HL-60/S4 treated with phorbol 12-myristate 13-acetate at 8.2 ng/mL for 4 days and 3 days (cell line): ENCODE data around the gene DYNLT2.
"Not testable (repeated sequence)": the region's sequence is repeated elsewhere in the genome, so short reads cannot be mapped to it uniquely, and the experiment has no call there.

Experiments
- in situ Hi-C: fragments of 300-500 bp; cut with MboI; formaldehyde crosslinking; loops from 2 replicates; pipeline ENCODE4 v1.15.0; 2022; ENCODE audit warnings: low sequenced_read_pairs

Gene DYNLT2

DNA sequence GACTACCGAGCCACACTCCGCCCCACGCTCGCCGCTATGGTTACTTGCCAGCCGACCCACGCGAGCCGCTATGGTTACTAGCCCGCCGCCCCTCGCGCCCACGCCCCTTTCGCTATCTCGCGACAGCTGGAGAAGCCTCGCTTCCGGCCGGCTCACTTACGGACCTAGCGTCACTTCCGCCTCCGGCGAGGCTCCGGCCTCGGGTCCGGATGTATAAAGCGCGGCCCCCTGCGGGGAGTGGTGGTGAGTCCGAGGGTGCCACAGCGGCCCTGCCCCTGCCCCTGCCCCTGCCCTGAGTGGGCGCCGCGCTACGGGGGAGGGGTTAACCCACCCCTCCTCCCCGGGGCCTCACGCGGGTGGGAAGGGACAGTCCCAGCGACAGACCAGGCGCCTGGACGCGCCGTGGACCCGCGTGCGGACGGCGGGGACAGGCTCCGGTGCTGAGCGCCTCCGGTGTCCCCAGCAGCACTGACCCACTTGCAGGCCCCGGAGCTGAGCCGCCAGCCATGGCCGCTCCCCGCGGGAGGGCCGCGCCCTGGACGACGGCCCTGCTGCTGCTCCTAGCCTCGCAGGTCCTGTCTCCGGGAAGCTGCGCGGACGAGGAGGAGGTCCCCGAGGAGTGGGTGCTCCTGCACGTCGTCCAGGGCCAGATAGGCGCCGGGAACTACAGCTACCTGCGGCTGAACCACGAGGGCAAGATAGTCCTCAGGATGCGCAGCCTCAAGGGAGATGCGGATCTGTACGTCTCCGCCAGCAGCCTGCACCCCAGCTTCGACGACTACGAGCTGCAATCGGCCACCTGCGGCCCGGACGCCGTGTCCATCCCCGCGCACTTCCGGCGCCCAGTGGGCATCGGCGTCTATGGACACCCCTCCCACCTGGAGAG lies 49.2 kb downstream of the DYNLT2 start, which contains the start of the genes C6orf120 and WDR27:
C6orf120 (plus strand) TSS at position 173 of the 886 bp plus-strand sequence; CDS start at position 507, 334 bp downstream.
WDR27 (minus strand) TSS at position 76 of the 886 bp plus-strand sequence. CDS start 13,024 bp downstream, outside the sequence.
- in situ Hi-C loops: no loop called here

DNA sequence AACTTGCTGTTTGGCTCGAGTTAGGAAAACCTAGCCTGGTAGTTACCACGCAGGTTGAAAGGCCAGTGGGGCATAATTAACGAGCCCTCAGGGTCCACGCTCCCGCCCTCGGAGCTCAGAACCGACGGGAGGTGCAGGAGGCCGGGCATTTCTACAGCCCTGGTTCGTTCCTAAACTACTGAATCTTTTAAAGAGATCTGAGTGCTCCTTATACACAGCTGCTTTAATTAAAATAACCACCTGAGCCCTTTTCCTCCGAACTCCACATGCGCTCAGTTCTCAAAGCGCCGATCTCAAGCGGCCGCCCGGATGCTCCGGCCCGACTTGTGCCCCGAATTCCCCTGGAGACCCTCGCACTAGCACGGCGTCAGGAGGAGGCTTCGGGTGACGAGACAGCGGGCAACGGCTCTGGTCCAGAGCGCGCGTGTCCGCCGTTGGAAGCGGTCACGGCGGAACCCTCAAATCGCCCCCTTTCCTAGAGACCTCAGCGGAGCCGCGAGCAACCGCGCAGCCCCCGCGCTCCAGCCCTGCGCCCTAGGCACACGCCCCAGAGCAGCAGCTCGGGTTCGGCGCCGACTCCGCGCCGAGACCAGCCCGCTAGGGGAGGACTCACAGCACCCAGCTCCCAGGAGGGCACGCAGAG lies 49.9 kb downstream of the DYNLT2 start:
- in situ Hi-C loops: no loop called here

DNA sequence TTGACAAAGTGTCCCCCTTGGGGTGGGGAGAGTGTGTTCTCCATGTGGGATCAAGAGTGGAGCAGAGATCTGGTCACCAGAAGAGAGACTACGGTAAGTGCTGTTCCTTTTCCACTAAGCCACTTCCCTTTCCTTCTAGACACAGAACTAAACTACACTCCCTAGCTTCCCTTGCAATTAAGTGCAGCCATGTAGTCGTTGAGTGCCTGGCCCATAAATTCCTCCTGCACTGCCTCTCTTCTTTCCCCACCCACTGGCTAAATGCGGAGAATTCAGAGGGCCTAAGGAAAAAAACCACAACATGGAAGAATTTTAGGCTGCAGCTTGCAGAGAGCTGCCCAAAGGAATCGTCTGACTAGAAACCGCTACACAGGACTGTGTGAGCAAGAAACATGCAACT lies 51.1 kb downstream of the DYNLT2 start:
- in situ Hi-C loops: no loop called here

DNA sequence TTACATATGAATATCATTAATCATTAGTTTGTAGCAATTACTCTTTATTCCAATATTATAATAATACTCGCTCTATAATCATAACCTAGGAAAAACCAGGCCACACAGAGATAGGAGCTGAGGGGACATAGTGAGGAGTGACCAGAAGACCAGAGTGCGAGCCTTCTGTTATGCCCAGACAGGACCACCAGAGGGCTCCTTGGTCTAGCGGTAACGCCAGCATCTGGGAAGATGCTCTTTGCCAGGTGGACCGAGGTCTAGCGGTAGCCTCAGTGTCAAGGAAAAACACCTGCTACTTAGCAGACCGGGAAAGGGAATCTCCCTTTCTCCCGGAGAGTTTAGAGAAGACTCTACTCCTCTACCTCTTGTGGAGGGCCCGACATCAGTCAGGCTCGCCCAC lies 54.3 kb downstream of the DYNLT2 start:
- in situ Hi-C loops: not testable (repeated sequence)

DNA sequence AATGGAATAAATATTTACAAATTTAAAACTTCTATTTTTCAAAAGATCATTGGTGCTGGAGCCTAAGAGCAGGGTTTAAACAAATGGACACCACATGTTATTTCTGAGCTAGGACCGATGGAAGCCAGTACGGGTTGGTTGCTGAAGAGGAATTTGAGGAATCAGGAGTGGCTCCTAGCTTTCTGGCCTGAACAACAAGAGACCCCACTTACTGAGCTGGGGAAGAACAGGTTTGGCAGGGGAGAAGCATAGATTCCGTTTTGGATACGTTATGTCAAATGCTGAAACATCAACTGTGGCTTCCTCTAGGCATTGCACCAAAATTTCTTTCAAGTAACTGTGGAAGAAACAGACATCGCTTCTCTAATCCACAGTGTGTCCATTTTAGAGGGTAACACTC lies 56.2 kb downstream of the DYNLT2 start:
- in situ Hi-C loops: no loop called here

DNA sequence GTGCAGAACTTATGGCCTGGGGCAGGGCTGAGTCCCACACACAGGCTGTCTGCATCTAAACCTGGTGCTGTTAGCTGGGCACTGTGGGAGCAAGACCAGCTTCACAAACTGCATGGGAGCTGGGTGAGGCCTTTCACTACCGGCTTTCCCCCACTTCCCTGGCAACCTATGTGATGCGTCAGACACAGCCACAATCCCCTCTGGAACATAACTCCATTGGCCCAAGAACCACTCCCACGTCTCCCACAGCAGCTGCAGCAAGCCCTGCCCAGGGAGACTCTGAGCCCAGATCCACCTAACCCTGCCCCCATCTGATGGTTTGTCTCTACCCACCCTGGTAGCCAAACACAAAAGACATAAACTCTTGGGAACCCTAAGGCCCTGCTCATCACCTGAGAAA lies 58.9 kb downstream of the DYNLT2 start:
- in situ Hi-C loops: no loop called here

DNA sequence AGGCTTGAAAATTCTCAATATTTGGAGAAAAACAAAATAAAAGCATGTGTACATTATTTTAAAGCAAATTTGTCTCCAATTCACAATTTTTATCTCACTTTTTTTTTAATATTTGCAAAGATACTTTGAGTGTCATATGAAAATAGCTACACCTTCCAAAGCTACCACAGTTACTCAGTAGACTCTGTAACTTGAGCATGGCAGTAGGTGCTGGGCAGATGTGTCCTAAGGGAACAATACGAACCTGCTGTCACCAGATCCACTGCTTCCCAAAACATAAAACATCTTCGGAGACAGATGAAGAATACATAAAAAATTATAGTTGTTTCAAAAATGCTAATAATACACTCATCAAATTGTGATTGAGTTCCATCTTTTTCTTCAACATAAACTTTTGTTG lies 60.1 kb downstream of the DYNLT2 start:
- in situ Hi-C loops: no loop called here
